Astrocyte of the cerebellum (primary cell): ENCODE data around the gene FBXO38.

Experiments
- DNase-seq: peaks from one replicate; pipeline ENCODE4 v3.0.0-alpha.2; 2011; ENCODE audit warnings: low read depth
- H3K4me3 ChIP-seq: 2 replicates; pipeline ENCODE4 v1.5.1; 2011; ENCODE audit warnings: mild to moderate bottlenecking, low read depth, low read length, moderate library complexity
- CTCF ChIP-seq: IDR thresholded peaks from 2 replicates; pipeline ENCODE4 v1.5.1; 2012; ENCODE audit warnings: low read length, low read depth, moderate library complexity, mild to moderate bottlenecking; ENCODE audit errors: missing control alignments
- in situ Hi-C: cut with HindIII; loops from 2 replicates; pipeline ENCODE4 v1.10.0; 2017; ENCODE audit warnings: low sequenced_read_pairs

FBXO38 gene

GRCh38 chr5:148374690-148375360 is 8.9 kb upstream of the FBXO38 start:
- H3K4me3 ChIP-seq, result no peak overlapping the region
- TF ChIP-seq CTCF, result peak; percentile 89
- peak; percentile 29 for DNase-seq
- in situ Hi-C loops, result no loop called here

- DNase-seq, result no peak
- no peak overlapping the region for H3K4me3 ChIP-seq
- in situ Hi-C loops, result no loop called here
- no peak for TF ChIP-seq CTCF
Observed at GRCh38 chr5:148376198-148376597, 7.6 kb upstream of the FBXO38 start.

- in situ Hi-C loops, result no loop called here
- TF ChIP-seq CTCF, result no peak
- DNase-seq, result no peak
- no peak overlapping the region for H3K4me3 ChIP-seq
Observed at GRCh38 chr5:148378670-148379069, 5.1 kb upstream of the FBXO38 start.

- TF ChIP-seq CTCF, result no peak
- DNase-seq, result no peak
- no peak overlapping the region for H3K4me3 ChIP-seq
- in situ Hi-C loops, result no loop called here
Observed at GRCh38 chr5:148379340-148379739, 4.4 kb upstream of the FBXO38 start.

- no peak for DNase-seq
- in situ Hi-C loops, result no loop called here
- no peak for TF ChIP-seq CTCF
- H3K4me3 ChIP-seq, result no peak overlapping the region
Observed at GRCh38 chr5:148381906-148382305, 1.9 kb upstream of the FBXO38 start.

- in situ Hi-C loops, result no loop called here
- DNase-seq, result no peak
- TF ChIP-seq CTCF, result no peak
- H3K4me3 ChIP-seq, result peak overlapping the region; percentile 86
Observed at GRCh38 chr5:148382961-148383360, 797 bp upstream of the FBXO38 start.
